T follicular helper cell (primary cell): ENCODE data around the gene ELL2.

Source experiments
- DNase-seq: peaks from one replicate; pipeline ENCODE4 v3.0.0-alpha.2; 2020; ENCODE audit warnings: low read depth

ELL2 gene

DNA sequence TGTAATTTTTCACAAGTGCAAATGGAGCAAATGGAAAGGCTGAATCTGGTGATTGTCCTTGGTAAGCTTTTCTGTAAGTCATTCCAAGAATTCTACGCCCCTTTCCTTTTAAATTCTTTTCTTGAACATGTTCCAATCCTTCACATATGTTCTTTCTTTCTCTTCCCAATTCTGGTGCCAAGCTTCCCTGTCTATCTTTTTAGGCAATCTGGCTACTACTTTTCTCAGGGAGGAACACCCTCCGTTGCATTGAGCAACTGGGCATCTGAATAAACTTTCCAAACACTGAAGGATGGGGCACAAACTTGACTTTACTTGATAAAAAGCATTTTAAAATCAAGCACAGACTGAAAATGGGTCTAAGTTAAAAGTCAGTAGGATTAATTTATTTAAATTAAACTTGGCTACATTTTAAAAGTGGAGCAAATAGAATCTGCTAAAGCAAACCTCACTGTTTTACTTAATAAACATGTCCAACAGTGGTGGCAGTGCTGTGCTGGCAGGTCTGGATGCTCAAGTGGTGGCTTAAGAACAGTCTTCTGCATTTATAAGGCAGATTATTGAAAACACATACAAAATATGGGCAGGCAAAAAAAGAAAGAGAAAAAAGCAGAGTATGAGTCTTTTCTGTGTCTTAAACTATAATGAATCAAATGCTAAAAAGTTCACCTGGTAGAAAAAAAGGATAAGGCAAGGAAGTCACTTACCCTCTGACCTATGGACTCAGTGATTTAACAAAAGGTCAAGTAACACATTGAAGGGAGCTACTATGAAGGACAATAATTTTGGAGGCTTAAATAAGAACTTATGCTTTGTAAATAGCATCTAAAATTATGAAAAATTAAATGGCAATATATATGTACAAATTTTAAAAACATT lies 5.4 kb downstream of the ELL2 start:
- no peak for DNase-seq

DNA sequence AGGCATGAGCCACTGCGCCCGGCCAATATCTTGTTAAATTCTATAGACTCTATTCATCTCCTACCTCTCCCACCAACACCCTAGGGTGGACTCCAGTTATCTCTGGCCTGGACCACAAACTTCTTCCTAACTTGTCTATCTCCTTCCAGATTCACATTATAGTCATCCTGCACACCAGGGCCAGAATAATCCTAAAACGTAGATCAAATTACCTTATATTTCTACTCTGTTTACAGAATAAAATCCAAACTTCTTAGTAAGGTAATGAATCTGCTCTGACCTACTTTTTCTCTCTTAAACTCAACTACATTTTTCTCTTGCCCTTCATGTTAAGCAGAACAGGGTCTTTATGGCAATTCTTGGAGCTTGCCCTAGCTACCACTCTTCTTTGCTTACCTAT lies 6.9 kb downstream of the ELL2 start:
- DNase-seq = no peak

DNA sequence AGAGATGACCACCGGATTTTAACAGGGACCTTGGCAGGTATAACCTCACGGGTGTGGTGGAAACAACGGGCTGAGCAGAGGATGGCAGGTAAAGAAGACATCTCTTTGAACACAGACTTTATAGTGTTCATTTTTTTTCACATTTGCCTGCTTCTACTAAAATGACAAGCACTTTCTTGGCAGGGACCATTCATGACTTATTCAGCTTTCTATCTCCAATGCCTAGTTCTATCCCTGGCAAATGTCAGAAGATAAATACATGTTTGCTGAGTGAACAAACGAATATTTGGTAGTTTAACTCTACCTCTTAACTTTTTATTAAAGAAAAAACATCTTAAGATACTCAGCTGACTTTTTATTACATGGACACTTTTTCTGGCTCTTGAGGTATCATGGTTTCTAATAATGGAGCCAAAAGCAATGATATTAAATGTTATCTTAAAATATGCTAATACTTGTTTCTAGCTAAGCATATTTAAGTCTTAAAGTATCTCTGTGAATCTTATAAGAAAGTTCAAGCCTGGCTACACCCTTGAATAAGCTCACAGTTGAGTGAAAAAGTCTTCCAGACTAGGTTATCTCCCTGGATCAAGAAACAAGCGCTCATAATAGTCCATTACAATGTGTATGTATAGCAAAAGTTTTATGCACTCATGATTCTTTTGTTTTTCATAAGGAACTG lies 8.5 kb downstream of the ELL2 start:
- DNase-seq = no peak

DNA sequence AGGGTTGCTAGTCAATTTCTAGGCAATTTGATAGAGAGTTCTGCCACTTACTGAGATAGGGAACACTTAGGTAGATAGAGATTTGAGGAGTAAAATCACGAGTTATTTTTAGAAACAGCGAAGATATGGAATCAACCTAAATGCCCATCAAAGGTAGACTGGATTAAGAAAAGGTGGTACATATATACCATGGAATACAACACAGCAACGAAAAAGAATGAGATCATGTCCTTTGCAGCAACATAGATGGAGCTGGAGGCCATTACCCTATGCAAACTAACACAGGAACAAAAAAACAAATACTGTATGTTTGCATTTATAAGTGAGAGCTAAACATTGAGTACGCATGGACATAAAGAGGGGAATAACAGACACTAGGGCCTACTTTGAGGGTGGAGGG lies 9.7 kb downstream of the ELL2 start:
- no peak for DNase-seq

DNA sequence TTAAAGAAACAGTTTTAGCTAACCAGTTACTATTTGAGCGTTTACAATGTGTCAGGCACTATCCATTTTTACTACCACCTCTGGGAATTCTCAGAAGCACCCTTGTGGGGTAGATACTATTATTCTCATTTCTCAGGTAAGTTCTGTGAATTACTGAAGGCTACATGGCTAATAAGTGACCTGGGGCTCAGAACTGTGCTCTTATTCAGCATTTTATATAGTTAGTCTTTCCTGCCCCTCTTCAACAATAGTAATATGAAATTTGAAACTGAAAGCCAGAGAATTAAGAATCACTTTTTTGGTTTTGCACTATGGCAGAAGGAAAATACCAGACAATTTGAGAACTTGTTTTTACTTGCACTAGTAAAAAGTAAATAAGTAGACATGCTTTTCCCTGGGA lies 11.8 kb downstream of the ELL2 start:
- no peak for DNase-seq

DNA sequence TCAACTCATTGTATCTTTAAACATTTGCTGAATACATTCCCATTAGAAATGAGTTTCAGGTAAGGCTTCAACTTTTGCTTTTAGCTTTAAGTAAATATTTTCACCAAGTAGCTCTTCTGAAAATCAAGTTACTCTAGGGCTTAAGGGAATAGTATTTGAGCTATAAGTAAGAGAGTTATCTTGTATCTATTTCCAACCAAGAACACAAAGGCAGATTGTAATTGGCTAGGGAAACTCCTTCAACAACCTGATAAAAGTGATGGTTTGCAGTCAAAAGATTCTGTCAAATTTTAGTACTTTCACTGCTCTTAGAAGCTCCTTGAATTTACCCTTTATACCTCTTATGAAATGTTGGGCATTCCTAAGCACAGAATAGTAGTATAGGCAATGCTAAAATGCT lies 13.0 kb downstream of the ELL2 start:
- DNase-seq = no peak

DNA sequence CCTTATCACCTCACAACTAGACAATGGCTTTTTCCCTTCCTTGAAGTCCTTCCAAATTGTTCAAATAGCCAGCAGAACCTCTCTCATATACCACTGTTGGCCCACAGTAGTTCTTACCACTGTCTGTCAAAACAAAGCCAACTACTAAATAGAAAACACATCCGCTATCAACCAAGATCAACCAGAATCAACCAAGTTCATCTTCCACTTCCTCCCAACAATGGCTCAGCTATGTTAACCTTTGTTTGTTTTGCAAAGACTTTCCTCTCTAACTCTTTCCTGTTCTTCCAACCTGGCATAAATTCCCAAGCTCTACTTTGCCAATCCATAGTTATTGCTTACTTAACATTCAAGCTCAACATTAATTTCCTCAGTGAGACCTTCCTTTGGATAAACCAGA lies 15.2 kb downstream of the ELL2 start:
- DNase-seq = no peak

DNA sequence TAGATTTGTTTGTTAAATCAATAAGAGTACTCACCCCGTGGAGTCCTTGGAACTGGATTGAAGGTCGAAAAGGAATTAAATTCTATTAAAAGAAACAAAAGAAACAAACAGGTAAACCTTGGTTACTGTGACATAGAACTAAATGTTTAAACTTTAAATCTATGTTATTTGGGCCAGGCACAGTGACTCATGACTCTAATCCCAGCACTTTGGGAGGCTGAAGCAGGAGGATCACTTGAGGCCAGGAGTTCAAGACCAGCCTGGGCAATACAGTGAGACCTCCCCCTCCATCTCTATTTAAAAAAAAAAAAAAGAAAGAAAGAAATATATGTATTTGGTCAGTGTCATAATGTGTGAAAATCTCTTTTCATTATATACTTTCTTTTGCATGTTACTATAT lies 18.7 kb downstream of the ELL2 start:
- DNase-seq = no peak

DNA sequence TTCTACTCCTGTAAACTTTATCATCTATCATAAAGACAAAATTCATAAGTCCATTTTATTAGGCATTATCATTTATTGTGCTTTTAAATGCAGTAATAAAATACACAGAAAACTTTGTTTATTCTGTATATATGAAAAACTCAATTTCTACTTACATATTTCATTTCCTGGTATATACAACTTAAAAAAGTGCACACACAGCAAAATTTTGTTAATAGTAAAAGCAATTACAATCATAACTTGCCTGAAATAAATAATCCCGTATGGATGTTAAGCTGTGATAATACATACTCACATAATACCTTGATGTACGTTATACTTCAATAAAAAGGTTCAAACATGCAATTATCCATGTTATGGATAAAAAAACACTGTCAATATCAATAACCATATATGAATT lies 19.2 kb downstream of the ELL2 start:
- no peak for DNase-seq

DNA sequence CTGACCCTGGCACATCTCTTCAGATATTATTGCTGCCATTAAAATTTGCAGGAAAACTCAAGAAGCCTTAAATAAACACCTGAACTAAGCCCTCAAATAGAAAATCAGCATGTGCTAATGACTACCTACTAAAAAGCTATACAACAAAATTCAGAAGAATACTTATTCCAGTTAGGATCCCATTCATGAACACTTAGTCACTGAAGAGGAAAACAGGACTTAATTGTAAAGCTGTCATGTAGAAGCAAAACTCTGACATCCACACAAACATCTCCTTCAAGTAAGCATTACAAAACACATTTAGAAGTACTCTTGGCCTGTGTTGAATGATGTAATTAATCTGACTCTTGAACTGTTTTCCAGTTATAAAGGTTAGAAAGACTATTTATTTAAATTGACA lies 19.9 kb downstream of the ELL2 start:
- no peak for DNase-seq

DNA sequence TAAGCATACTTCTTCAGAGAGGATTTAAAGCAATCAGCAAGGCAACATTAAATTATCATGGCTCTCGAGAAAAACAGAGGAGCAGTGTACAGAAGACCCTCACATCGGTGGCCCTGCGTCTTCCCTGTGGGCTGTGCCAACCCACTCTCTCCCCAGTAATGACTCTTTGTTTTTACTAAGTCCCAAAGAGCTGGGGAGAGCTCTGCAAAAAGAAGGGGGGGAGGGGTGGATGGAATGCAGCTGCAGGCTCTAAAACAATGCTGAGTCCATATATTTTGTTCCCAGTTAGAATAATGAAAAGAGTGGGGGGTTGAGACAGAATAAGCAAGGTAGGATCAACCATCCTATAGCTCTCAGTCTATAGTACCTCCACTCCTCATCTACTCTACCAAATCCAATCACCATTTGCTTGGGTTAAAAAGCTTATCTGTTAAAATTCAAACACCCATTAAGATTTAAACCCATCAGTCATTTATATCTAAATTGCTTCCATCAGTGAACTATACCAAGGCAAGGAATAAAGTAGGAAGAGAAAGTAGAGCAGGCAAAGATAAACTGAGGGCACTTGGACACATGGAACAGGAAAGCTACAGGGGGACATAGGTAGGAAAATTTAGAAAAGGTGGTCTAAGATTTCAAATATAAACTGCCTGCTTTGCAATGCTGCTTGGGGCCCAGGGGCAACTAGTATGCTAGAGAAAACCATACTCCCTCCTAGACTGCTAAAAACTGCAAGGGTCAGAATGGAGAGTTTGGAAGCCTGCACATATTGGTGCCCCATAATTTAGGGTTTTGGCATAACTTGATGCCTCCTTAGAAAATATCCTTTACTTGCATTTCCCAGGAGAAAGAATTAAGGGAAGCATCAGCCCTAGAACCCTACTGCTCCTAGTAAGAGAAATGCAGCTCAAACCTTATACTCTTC lies 20.6 kb downstream of the ELL2 start:
- DNase-seq = no peak

DNA sequence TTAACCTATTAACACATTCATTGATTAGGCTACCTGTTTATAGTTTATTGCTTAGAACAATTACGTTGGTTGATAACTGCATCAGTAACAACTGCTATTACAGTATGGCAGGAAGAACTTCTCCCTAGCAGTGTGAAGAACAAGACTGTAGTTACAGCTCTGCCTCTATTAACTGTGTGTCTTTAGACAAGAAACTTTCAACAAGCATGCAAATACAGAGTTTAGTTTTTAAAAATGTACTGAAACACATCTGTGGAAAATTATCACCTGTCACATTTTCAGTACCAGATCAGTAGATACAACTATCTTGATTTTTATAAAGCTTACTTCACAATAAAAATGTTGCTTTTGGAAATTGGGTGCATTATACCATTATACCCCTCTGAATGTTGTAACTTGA lies 22.2 kb downstream of the ELL2 start:
- no peak for DNase-seq

DNA sequence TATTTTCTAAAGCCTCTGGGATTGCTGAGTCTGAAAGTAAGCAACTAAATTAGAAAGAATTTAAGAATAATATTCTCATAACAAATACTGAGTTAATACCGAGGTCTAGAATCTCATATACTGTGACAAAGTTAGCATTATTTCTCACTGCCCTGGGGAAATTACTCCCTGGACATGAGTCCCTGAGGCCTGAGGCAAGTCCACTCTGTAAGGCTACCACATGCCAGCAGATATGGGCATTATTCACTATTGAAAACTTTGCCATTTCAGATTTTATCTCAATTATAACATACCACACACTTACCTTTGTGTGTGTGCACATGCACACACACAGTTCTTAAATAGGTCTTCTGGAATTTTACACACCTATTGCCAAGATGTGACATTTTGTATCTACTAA lies 22.9 kb downstream of the ELL2 start:
- no peak for DNase-seq

DNA sequence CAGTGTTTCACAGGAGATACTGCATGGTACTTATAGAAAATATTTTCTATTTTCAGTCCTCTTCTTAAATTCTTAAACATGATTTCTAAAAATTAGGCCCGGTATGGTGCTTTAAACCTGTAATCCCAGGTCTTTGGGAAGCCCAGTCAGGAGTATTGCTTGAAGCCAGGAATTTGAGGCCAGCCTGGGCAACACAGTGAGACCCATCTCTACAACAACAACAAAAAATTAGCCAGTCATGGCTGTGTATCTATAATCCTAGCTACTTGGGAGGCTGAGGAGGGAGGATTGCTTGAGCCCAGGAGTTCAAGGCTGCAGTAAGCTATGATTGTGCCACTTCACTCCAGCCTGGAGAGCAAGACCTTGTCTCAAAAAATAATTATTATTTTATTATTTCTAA lies 23.3 kb downstream of the ELL2 start:
- DNase-seq = no peak

DNA sequence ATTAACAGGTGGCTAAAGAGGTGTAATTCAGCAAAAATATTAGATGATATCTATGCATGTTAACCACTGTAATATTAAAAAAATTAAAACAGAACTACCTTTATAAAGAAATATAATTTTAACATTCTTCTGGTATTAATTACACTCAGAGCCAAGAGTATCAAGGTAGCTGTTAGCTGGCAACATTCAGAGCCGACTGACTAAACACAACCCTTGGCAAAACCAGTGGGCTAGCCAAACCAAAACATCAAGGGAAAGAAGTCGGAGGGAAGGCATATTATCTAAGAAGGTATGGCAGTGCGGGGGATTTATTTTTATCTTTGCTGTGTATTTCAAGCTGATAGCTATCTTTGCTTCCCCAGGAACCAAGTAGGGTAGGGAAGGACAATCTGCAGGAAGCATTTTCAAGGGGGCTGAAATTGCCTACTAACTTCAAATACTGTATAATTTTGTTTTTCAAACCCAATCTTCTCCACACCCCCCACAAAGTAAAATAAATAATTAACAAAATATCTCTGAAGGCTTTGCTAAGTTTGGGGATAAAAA lies 24.0 kb downstream of the ELL2 start:
- DNase-seq = no peak

DNA sequence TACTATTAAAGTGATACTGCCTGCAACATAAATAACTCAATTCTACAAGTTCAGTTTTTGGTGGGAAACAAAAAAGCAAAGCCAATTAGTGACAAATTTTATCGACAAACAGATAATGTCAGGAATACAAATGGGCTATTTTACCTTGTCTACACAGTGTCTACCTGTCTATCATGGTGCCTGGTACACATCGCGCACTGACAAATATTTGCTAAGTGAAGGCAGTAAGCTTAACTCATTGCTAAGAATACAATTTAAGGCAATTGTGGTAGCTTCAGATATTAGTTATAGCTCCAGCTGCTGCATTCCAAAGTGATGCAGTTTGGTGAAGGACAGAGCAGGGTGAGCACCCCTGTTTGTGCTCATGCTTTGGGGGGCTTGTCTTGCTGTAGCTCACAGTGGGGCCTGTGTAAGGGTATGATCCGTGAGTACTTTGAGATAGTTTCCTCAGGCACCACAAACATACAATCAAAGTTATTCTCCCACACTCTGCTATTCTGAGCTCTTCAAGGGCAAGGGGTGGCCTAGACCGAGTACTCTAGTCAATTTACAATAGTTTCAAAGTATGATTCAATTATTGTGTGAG lies 24.7 kb downstream of the ELL2 start:
- no peak for DNase-seq

DNA sequence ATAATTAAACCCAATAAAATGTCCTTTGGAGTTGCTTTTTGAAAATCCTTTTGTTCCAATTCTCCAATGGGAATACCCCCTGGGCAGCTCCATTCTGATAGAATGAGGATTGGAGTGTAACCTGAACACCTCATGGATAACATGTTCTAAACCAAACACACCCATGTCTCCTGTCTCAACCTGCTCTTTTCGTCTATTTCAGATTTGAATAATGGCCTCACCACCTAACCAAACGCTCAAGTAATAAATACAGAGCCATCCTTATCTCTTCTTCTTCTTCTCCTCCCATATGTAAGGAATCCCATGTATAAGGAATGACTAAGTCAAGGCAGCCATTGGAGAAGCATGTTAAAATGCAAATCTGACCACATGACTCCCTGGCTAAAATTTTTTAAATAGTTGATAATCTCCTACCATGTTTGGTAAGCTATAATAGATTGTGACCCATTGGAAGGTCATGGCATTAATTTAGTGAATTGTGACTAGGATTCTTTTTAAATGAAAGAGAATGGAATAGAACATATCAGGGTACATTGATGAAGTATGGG lies 26.0 kb downstream of the ELL2 start:
- DNase-seq = no peak

DNA sequence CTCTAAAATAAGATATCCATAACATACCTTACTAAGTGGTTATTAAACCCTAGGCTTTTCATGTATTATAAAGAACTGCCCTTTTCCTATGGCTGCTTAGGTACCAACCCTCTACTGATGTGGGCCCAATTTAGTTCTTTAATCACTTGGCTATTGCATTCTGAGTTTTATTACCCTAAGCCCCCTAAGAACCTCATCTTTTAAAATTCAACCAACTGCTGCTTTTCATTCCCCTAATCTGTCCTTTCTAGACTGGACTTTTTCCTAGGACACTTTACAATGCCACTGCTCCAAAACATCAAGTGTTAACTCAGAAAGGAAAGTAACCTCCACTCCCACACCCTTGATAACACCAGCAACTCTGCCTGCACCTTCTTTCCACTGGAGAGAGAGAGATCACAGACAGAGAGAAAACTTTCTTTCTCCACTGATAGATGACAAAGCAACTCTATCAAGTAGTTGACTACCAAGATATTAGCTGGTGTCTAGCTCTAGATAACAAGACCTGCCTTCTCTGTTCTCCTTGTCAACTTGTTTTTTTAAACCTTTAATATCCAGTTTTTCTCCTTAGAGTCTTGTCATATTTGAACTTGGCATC lies 27.3 kb downstream of the ELL2 start:
- no peak for DNase-seq

DNA sequence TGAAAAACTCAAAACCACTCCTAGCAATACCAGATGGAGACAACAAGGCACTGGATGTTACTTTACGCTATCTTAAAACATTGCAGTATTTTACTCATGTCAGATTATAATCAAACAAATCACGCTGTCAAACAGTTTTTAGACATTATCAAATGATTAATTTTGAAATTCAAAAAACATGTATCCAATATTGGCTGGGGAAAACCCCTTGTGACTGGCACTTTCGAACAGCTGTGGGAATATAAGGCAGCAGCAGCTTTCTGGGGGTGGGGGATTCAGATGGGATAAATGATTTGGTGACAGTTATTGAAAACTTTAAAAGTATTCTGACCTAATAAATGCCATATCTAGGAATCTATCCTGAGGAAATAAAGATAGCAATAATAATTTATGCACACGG lies 28.7 kb downstream of the ELL2 start:
- DNase-seq = no peak

DNA sequence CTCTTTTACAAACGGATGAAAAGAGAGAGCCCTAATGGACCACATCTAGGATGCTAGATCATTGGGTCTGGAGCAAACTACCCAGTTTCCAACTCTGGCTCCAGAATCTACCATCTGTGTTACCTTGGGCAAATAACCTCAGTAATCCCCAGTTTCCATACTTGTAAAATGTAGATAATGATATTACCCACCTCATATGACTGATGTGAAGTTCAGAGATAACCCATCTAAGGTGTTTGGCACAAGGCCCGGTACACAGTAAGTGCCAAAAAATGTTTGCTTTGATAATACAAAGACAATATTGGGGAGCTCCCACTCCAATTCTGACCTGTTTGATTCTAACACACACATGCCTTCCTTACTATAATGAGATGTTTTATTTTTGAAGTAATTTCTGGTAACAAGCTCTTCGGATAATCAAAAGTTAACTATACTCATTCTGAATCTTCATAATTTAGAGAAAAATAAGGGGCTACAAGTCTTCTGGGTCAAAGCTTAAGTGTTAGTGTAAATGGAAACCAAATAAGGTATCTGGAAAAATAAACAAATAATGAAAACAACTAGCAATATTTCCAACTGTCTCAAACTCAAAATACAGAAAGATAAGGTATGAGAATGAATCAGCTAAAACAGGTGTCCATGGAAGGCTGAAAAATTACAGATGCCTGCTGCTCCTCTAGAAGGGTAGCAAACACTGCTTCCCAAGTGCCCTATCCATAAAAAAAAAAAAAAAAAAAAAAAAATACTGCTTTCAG lies 30.4 kb downstream of the ELL2 start:
- no peak for DNase-seq
